Naive thymus-derived CD4-positive, alpha-beta T cell (primary cell): ENCODE measurements around the gene KCNH6. TPM values are rescaled to one million over a fixed set of nuclear protein-coding genes. Genes with fewer than 3 reads are reported as not detected.

Experiments
- ATAC-seq: fragments of 150-1000 bp; cut with Tn5 transposase; 2 replicates; pipeline ENCODE4 v1.10.0; 2021; ENCODE audit warnings: mild to moderate bottlenecking, moderate library complexity
- CTCF ChIA-PET: fragments of 350-600 bp; sonication (Branson Sonifier 250); formaldehyde crosslinking; loops from one replicate; lab custom pipeline; 2021; ENCODE audit warnings: antibody characterized with exemption; lab: Charles Lee
- POLR2A ChIA-PET: fragments of 350-600 bp; sonication (Branson Sonifier 250); formaldehyde crosslinking; loops from one replicate; lab custom pipeline; 2021; ENCODE audit warnings: antibody characterized with exemption, inconsistent platforms; lab: Charles Lee
- DNase-seq, 9 donors: peaks; one replicate each; pipeline versions ENCODE4 v3.0.0 to v3.0.0-alpha.2; 2020 to 2022; ENCODE audit warnings: mixed read lengths in 1 of 9
- H3K27ac ChIP-seq: one replicate; pipeline ENCODE4 v1.7.0; 2013; ENCODE audit warnings: mild to moderate bottlenecking, low read depth, low read length, moderate library complexity
- H3K27me3 ChIP-seq, 2 donors: one replicate each; pipeline ENCODE4 v1.7.0; 2013; ENCODE audit warnings: low read length in 2 of 2, mild to moderate bottlenecking in 2 of 2, moderate library complexity in 2 of 2; ENCODE audit not compliant: control insufficient read depth in 2 of 2, insufficient read depth in 2 of 2
- H3K36me3 ChIP-seq, 3 experiments: 1 replicate in 2 of 3; 2 replicates in 1 of 3; pipeline ENCODE4 v1.7.0; 2013; ENCODE audit warnings: low read length in 3 of 3, mild to moderate bottlenecking in 3 of 3, moderate library complexity in 1 of 3; ENCODE audit not compliant: insufficient read depth in 3 of 3, control insufficient read depth in 2 of 3
- H3K4me1 ChIP-seq, 2 donors: one replicate each; pipeline ENCODE4 v1.7.0; 2013; ENCODE audit warnings: low read length in 2 of 2, mild to moderate bottlenecking in 2 of 2, moderate library complexity in 1 of 2; ENCODE audit not compliant: control insufficient read depth in 2 of 2, insufficient read depth in 2 of 2
- H3K4me3 ChIP-seq: 2 replicates; pipeline ENCODE4 v1.7.0; 2013; ENCODE audit warnings: mild to moderate bottlenecking, low read length
- H3K9me3 ChIP-seq, 3 experiments: 1 replicate in 2 of 3; 2 replicates in 1 of 3; pipeline ENCODE4 v1.7.0; 2013; ENCODE audit warnings: low read length in 3 of 3; ENCODE audit not compliant: control insufficient read depth in 2 of 3
- H3K27ac Mint-ChIP-seq, 9 donors: one replicate each; pipeline ENCODE4 v1.8.0; 2020 to 2022; ENCODE audit warnings: mixed read lengths in 9 of 9, mild to moderate bottlenecking in 8 of 9, moderate library complexity in 5 of 9, inconsistent platforms in 2 of 9
- H3K27me3 Mint-ChIP-seq, 5 donors: one replicate each; pipeline ENCODE4 v1.8.0; 2021 to 2022; ENCODE audit warnings: mixed read lengths in 5 of 5, mild to moderate bottlenecking in 1 of 5
- H3K36me3 Mint-ChIP-seq, 5 donors: one replicate each; pipeline ENCODE4 v1.8.0; 2020 to 2022; ENCODE audit warnings: mixed read lengths in 5 of 5, mild to moderate bottlenecking in 3 of 5, inconsistent platforms in 1 of 5
- H3K4me1 Mint-ChIP-seq, 7 donors: one replicate each; pipeline ENCODE4 v1.8.0; 2020 to 2022; ENCODE audit warnings: mixed read lengths in 7 of 7, mild to moderate bottlenecking in 3 of 7, inconsistent platforms in 1 of 7
- H3K4me3 Mint-ChIP-seq, 10 donors: one replicate each; pipeline ENCODE4 v1.8.0; 2020 to 2022; ENCODE audit warnings: mild to moderate bottlenecking in 10 of 10, mixed read lengths in 10 of 10, moderate library complexity in 6 of 10, inconsistent platforms in 2 of 10
- H3K9me3 Mint-ChIP-seq, 11 donors: one replicate each; pipeline ENCODE4 v1.8.0; 2020 to 2022; ENCODE audit warnings: mixed read lengths in 11 of 11, mild to moderate bottlenecking in 4 of 11, inconsistent platforms in 1 of 11, moderate library complexity in 1 of 11
- intact Hi-C, 2 donors: fragments of 100-400 bp; cut with micrococcal nuclease; formaldehyde crosslinking; loops; one replicate each; pipeline ENCODE4 v1.15.1; 2023
- polyA plus RNA-seq, 2 donors: library from polyadenylated mRNA; unstranded; fragments of 300-500 nt; fragmentation: Illumina TruSeq; gene quantifications; one replicate each; pipeline ENCODE4 v1.2.3, GENCODE V29; 2021
- total RNA-seq, 6 experiments: library from RNA in 5 of 6; stranded (reverse) in 5 of 6; gene quantifications; 1 replicate in 5 of 6; 2 replicates in 1 of 6; pipeline ENCODE4 v1.2.3 and lab custom pipeline; 2021 to 2026

KCNH6 gene
- total and polyA plus RNA-seq, 7 experiments from 2014 or later = not detected

GRCh38 chr17:63506627-63507026, 16.5 kb upstream of the KCNH6 start:
- Histone ChIP-seq H3K9me3 (peaks cover 0 to 5% (median 0%) of the 10 kb centered on the region in 3 experiments), H3K27ac (no peak overlapping the region), H3K4me3 (no peak overlapping the region), H3K4me1 (no peaks in the 10 kb centered on the region), H3K27me3 (no peaks in the 10 kb centered on the region), H3K36me3 (no peaks in the 10 kb centered on the region)
- peaks cover 0 to 6% (median 2%) of the 10 kb centered on the region in 11 donors for H3K9me3 Mint-ChIP-seq
- H3K27me3 Mint-ChIP-seq = peaks cover 10 to 41% (median 23%) of the 10 kb centered on the region in 5 donors
- intact Hi-C loops = loop anchor here in 1 of 2 donors (10.0 kb wide), 1 partner anchor 62 kb away; the partner anchor contains the start of gene CYB561
- H3K27ac Mint-ChIP-seq = no peak overlapping the region
- CTCF ChIA-PET = no interaction called here
- H3K36me3 Mint-ChIP-seq = no peaks in the 10 kb centered on the region
- no peak for ATAC-seq
- H3K4me3 Mint-ChIP-seq = no peak overlapping the region
- DNase-seq = no peak
- POLR2A ChIA-PET = no interaction called here
- no peaks in the 10 kb centered on the region for H3K4me1 Mint-ChIP-seq

GRCh38 chr17:63511331-63511730, 11.8 kb upstream of the KCNH6 start:
- ChIA-PET CTCF (no interaction called here), POLR2A (no interaction called here)
- H3K9me3 ChIP-seq = no peaks in the 10 kb centered on the region
- no peaks in the 10 kb centered on the region for H3K36me3 Mint-ChIP-seq
- ATAC-seq (no peak), DNase-seq (no peak)
- no peaks in the 10 kb centered on the region for H3K4me1 ChIP-seq
- H3K27me3 Mint-ChIP-seq = peaks cover 0 to 19% (median 3%) of the 10 kb centered on the region in 5 donors
- no peak overlapping the region for H3K4me3 Mint-ChIP-seq
- no peak overlapping the region for H3K27ac ChIP-seq
- no peak overlapping the region for H3K4me3 ChIP-seq
- H3K27ac Mint-ChIP-seq = no peak overlapping the region
- peaks cover 0 to 2% (median 0%) of the 10 kb centered on the region in 11 donors for H3K9me3 Mint-ChIP-seq
- H3K27me3 ChIP-seq = no peaks in the 10 kb centered on the region
- H3K4me1 Mint-ChIP-seq = peaks cover 0 to 1% (median 0%) of the 10 kb centered on the region in 7 donors
- intact Hi-C loops = no loop called here
- H3K36me3 ChIP-seq = no peaks in the 10 kb centered on the region

- Mint-ChIP-seq H3K36me3 (no peaks in the 10 kb centered on the region), H3K4me1 (peaks cover 0 to 1% (median 0%) of the 10 kb centered on the region in 7 donors), H3K4me3 (no peak overlapping the region), H3K9me3 (peaks cover 0 to 2% (median 0%) of the 10 kb centered on the region in 11 donors), H3K27ac (no peak overlapping the region), H3K27me3 (peaks cover 0 to 15% (median 3%) of the 10 kb centered on the region in 5 donors)
- no peak for DNase-seq
- Histone ChIP-seq H3K27me3 (no peaks in the 10 kb centered on the region), H3K9me3 (no peaks in the 10 kb centered on the region), H3K4me1 (no peaks in the 10 kb centered on the region), H3K27ac (no peak overlapping the region), H3K4me3 (no peak overlapping the region), H3K36me3 (no peaks in the 10 kb centered on the region)
- no peak for ATAC-seq
- intact Hi-C loops = no loop called here
- POLR2A ChIA-PET = no interaction called here
- CTCF ChIA-PET = interaction anchor here (0.6 kb wide), 1 partner anchor 114 kb away, joined by 11 read pairs; no protein-coding TSS in a partner anchor
Measured at GRCh38 chr17:63512388-63512787, 10.8 kb upstream of the KCNH6 start.

- POLR2A ChIA-PET = no interaction called here
- H3K4me3 Mint-ChIP-seq = no peak overlapping the region
Measured at GRCh38 chr17:63512896-63513644, 10.1 kb upstream of the KCNH6 start.

GRCh38 chr17:63514477-63514876, 8.7 kb upstream of the KCNH6 start:
- DNase-seq = no peak
- H3K4me1 Mint-ChIP-seq = peaks cover 0 to 1% (median 0%) of the 10 kb centered on the region in 7 donors
- ChIA-PET CTCF (no interaction called here), POLR2A (no interaction called here)
- no peaks in the 10 kb centered on the region for H3K36me3 ChIP-seq
- H3K27ac ChIP-seq = no peak overlapping the region
- no peaks in the 10 kb centered on the region for H3K27me3 ChIP-seq
- peaks cover 0 to 14% (median 8%) of the 10 kb centered on the region in 5 donors for H3K27me3 Mint-ChIP-seq
- H3K36me3 Mint-ChIP-seq = no peaks in the 10 kb centered on the region
- peak overlapping the region in 1 of 9 donors; percentile 42 for H3K27ac Mint-ChIP-seq
- no peak overlapping the region for H3K4me3 Mint-ChIP-seq
- H3K9me3 ChIP-seq = no peaks in the 10 kb centered on the region
- intact Hi-C loops = no loop called here
- H3K4me1 ChIP-seq = no peaks in the 10 kb centered on the region
- H3K9me3 Mint-ChIP-seq = no peaks in the 10 kb centered on the region
- no peak for ATAC-seq
- no peak overlapping the region for H3K4me3 ChIP-seq

More at GRCh38 chr17:63512896-63513644, 10.1 kb upstream of the KCNH6 start:
- DNase-seq (no peak), ATAC-seq (no peak)
- Mint-ChIP-seq H3K4me1 (peaks cover 0 to 1% (median 0%) of the 10 kb centered on the region in 7 donors), H3K36me3 (no peaks in the 10 kb centered on the region), H3K27ac (no peak overlapping the region), H3K27me3 (peaks cover 0 to 19% (median 3%) of the 10 kb centered on the region in 5 donors), H3K9me3 (peaks cover 0 to 2% (median 0%) of the 10 kb centered on the region in 11 donors)
- Histone ChIP-seq H3K4me1 (no peaks in the 10 kb centered on the region), H3K27ac (no peak overlapping the region), H3K36me3 (no peaks in the 10 kb centered on the region), H3K9me3 (no peaks in the 10 kb centered on the region), H3K27me3 (no peaks in the 10 kb centered on the region), H3K4me3 (no peak overlapping the region)
- intact Hi-C loops = no loop called here
- CTCF ChIA-PET = no interaction called here

- Histone ChIP-seq H3K9me3 (no peaks in the 10 kb centered on the region), H3K27ac (no peak overlapping the region), H3K4me1 (no peaks in the 10 kb centered on the region), H3K27me3 (no peaks in the 10 kb centered on the region), H3K36me3 (no peaks in the 10 kb centered on the region), H3K4me3 (no peak overlapping the region)
- H3K27ac Mint-ChIP-seq = no peak overlapping the region
- intact Hi-C loops = no loop called here
- no peak for ATAC-seq
- no peaks in the 10 kb centered on the region for H3K9me3 Mint-ChIP-seq
- ChIA-PET POLR2A (no interaction called here), CTCF (no interaction called here)
- DNase-seq = no peak
- H3K36me3 Mint-ChIP-seq = no peaks in the 10 kb centered on the region
- H3K27me3 Mint-ChIP-seq = peaks cover 0 to 14% (median 8%) of the 10 kb centered on the region in 5 donors
- H3K4me3 Mint-ChIP-seq = no peak overlapping the region
- H3K4me1 Mint-ChIP-seq = peaks cover 0 to 1% (median 0%) of the 10 kb centered on the region in 7 donors
Measured at GRCh38 chr17:63514974-63515373, 8.2 kb upstream of the KCNH6 start.

GRCh38 chr17:63515426-63515825, 7.7 kb upstream of the KCNH6 start:
- Mint-ChIP-seq H3K4me1 (peaks cover 0 to 1% (median 0%) of the 10 kb centered on the region in 7 donors), H3K27ac (no peak overlapping the region), H3K36me3 (no peaks in the 10 kb centered on the region), H3K27me3 (peaks cover 0 to 14% (median 8%) of the 10 kb centered on the region in 5 donors), H3K4me3 (no peak overlapping the region), H3K9me3 (no peaks in the 10 kb centered on the region)
- ChIA-PET POLR2A (no interaction called here), CTCF (no interaction called here)
- Histone ChIP-seq H3K27ac (no peak overlapping the region), H3K27me3 (no peaks in the 10 kb centered on the region), H3K4me3 (no peak overlapping the region), H3K4me1 (no peaks in the 10 kb centered on the region), H3K36me3 (no peaks in the 10 kb centered on the region), H3K9me3 (no peaks in the 10 kb centered on the region)
- no peak for DNase-seq
- no peak for ATAC-seq
- intact Hi-C loops = no loop called here
